Activated T-helper 9 cell treated with anti-CD3 and anti-CD28 coated beads, Interleukin-2, amount 50 U/mL, for 16 hours (primary cell): ENCODE data around the gene BCL2.
A peak's percentile ranks its signal among the peaks of the same experiment; 100 is the strongest.

Experiments used
- DNase-seq: peaks from one replicate; pipeline ENCODE4 v3.0.0-alpha.2; 2020; ENCODE audit warnings: low read depth

The BCL2 gene

GRCh38 chr18:63155169-63155852 lies 164.3 kb downstream of the BCL2 start:
- peak; percentile 79 for DNase-seq

GRCh38 chr18:63154350-63155152 lies 165.0 kb downstream of the BCL2 start:
- DNase-seq, result no peak

GRCh38 chr18:63152791-63153190 lies 166.8 kb downstream of the BCL2 start:
- DNase-seq, result no peak

- no peak for DNase-seq
Observed at GRCh38 chr18:63152096-63152495, 167.5 kb downstream of the BCL2 start.

- no peak for DNase-seq
Observed at GRCh38 chr18:63151539-63151938, 168.0 kb downstream of the BCL2 start.

- no peak for DNase-seq
Observed at GRCh38 chr18:63150942-63151421, 168.6 kb downstream of the BCL2 start.

GRCh38 chr18:63150326-63150725 lies 169.2 kb downstream of the BCL2 start:
- DNase-seq, result no peak

GRCh38 chr18:63149302-63149587 lies 170.3 kb downstream of the BCL2 start:
- no peak for DNase-seq

- DNase-seq, result no peak
Observed at GRCh38 chr18:63148449-63149301, 170.9 kb downstream of the BCL2 start.

GRCh38 chr18:63147973-63148372 lies 171.6 kb downstream of the BCL2 start:
- no peak for DNase-seq

GRCh38 chr18:63146828-63147409 lies 172.7 kb downstream of the BCL2 start:
- DNase-seq, result no peak

- DNase-seq, result no peak
Observed at GRCh38 chr18:63145851-63146555, 173.6 kb downstream of the BCL2 start.

- DNase-seq, result no peak
Observed at GRCh38 chr18:63145166-63145850, 174.3 kb downstream of the BCL2 start.

GRCh38 chr18:63144748-63145147 lies 174.8 kb downstream of the BCL2 start:
- no peak for DNase-seq

- no peak for DNase-seq
Observed at GRCh38 chr18:63143330-63143771, 176.2 kb downstream of the BCL2 start.

GRCh38 chr18:63142594-63143225 lies 176.9 kb downstream of the BCL2 start:
- no peak for DNase-seq

GRCh38 chr18:63141778-63142176 lies 177.8 kb downstream of the BCL2 start:
- DNase-seq, result no peak

- no peak for DNase-seq
Observed at GRCh38 chr18:63140997-63141777, 178.4 kb downstream of the BCL2 start.

- no peak for DNase-seq
Observed at GRCh38 chr18:63140038-63140450, 179.5 kb downstream of the BCL2 start.
